NCI-H1092 (cell line): ENCODE measurements around the gene EPHB2.
A peak's percentile ranks its signal among the peaks of the same experiment; 100 is the strongest.

Experiments
- DNase-seq: peaks from one replicate; lab custom pipeline; 2025; lab: John Stamatoyannopoulos, UW

Gene EPHB2

DNA sequence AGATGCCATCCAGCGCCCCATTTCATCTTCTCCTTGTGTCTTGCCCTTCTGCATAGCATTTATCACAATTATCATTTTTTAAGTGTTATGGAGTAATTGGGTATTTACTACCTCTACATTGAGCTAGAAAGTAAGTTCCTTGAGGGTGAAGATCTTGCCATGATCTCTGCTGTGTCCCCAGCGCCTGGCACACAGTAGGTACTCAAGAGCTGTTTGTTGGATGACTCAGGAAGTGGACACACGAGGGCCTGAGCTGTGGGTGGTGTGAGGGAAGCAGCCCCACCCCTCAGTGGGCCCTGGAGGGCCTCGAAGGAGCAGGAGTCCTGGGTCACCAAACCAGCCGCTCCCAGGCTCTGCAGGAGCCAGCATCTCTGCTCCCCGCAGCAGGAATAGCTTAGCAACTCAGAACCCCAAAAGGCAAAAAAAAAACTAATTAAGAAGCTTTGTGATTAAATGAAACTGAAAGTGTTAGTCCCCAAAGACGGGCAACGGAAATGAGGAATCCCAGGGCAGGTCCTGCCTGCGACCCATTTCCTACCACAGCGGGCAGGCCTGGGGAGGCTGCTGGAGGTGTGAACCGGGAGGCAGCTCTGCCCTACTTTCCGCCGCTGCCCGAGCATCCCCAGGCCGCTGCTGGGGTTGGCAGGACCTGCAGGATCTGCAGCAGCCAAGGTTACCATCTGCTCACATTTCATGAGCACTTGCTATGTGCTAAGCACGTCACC is 174.3 kb downstream of the EPHB2 start:
- DNase-seq: no peak

DNA sequence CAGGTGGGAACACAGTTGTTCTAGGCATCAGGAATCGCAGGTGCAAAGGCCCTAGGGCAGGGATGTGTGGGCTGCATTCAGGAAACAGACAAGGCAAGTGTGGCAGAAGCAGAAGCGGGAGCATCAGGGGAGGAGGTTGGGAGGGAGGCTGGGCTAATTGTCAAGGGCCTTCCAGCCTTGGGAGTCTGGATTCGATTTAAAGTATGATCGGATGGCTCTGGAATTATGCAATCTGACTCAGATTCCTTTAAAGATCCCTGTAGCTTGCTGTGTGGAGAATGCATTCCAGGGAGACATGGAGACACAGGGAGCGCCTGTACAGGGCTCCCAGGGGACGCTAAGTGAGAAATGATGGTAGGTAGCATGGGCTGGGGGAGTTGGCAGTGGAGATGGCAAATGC is 175.6 kb downstream of the EPHB2 start:
- no peak for DNase-seq

DNA sequence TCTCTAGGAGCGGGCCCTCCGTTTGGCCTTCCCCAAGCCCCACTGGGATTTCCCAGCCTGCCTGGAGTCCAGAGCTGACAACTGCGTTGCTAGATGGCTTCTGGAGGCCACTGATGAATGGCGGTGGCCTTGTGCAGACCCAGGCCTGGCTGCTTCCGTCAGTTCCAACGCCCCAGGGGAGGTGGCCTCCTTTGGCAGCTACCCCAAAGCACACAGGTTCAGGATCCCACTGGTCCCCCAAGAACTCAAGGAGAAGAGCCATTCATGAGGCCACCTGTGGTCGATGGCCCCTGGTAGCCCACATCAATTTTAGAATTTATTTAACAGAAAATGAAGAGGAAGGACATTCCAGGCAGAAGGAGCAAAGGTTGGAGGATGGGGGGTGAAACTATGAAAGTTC is 176.9 kb downstream of the EPHB2 start:
- DNase-seq: no peak

DNA sequence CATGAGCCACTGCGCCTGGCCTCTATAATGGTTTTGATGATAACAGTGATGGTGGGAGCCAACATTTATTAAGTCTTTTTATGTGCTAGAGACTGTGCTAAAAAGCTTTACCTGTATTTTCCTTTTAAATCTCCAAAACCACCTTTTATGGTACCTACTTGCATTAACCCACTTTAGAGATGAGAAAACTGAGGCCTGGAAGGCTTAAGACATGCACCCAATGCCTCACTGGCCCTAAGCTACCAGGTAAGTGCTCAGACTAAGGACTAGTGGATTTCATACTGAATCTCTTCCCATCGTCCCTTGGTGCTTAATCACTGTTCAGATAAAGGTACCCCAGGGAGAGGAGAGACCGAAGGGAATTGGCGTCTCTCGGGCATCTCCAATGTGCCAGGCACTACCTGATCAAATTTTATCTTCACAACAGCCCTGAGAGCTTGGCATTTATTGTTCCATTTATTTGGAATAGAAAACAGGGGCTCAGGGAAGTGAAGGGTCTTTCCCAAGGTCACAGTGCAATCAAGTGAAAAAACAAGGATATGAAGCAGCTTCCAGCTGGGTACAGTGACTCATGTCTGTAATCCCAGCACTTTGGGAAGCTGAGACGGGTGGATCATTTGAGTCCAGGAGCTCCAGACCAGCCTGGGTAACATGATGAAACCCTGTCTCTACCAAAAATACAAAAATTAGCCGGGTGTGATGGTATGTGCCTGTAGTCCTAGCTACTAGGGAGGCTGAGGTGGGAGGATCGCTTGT is 177.9 kb downstream of the EPHB2 start:
- no peak for DNase-seq

DNA sequence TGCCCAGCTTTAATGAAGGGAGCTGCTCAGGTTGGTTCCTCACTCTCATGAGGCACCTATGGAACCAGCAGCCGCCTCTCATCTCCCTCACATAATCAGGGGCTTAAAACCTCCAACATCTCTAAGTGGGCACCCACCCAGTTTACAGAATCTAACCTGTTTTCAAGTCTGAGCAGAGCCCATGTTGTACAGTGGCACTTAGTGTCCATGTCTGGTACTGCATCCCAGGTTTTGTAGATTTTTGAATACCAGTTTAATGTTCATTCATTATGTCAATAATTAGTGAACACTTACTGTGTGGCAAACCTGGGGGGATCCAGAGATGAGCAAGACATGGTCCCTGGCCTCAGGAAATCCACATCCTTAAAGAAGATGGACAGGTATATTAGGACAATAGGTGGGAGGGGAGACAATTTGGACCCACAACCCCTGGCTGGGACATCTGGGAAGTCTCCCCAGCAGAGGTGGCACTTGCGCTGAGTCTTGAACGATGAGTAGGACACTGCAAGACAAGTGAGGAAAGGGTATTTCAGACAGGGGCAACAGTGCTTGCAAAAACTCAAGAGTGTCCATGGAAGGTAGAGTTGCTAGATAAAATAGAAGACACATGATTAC is 178.7 kb downstream of the EPHB2 start:
- peak; percentile 13 for DNase-seq

DNA sequence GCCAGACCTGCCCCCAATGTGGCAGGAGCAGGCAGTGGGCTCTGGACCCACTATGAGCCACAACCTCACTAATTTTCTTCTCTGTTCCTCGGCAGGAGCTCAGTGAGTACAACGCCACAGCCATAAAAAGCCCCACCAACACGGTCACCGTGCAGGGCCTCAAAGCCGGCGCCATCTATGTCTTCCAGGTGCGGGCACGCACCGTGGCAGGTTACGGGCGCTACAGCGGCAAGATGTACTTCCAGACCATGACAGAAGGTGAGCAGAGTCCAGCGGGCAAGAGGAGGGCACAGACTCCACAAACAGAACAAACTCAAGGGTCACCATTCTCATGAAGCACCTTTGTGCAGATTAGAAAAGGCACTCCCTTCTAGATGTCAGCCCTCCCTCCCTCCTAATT is 182.2 kb downstream of the EPHB2 start:
- no peak for DNase-seq

DNA sequence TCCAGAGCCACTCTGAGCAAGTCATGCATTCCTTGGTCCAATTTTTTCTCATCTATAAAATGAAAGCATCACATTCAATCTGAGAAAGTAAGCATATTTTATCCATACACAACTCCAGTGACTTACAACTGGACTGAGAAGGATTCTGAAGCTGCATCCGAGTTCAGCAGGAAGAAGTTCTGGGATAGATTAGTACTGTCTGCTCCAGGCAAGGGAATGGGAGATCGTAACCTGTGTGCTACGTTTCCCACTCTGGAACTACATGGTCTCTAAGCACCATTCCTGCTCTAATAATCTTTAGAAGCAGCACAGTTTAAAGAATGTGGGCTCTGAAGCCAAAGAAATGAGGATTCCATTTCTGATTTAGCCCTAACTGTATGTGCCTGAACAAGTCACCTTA is 182.7 kb downstream of the EPHB2 start:
- DNase-seq: no peak

DNA sequence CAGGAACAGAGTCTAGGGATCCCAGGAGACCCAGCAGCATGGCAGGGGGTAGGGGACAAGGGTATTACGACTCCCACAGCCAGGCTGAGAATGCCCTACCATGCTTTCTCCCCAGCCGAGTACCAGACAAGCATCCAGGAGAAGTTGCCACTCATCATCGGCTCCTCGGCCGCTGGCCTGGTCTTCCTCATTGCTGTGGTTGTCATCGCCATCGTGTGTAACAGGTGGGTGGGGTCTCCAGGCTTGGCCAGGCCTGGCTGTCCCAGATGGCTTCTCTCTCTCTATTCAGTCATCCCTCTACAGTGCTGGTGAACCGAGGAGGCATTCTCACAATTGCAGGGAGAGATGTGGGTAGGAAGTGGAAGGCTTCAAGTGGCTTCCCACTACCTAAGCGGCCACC is 184.7 kb downstream of the EPHB2 start:
- DNase-seq: no peak

DNA sequence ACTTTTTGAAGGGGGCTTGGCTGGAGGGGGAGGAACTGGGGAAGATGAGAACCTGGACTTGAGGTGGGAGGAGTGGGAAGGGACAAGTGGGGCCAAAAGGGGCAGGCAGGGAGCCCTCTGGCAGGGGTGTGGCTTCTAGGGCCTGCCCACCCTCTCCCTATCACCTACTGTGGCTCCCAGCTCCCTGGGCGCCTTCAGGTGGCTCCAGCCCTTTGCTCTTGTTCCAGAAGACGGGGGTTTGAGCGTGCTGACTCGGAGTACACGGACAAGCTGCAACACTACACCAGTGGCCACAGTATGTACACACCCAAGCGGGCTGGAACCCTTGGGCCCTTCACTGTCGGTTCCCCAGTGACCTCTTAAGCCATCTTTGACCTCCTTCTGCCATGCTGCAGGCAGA is 185.5 kb downstream of the EPHB2 start:
- no peak for DNase-seq

DNA sequence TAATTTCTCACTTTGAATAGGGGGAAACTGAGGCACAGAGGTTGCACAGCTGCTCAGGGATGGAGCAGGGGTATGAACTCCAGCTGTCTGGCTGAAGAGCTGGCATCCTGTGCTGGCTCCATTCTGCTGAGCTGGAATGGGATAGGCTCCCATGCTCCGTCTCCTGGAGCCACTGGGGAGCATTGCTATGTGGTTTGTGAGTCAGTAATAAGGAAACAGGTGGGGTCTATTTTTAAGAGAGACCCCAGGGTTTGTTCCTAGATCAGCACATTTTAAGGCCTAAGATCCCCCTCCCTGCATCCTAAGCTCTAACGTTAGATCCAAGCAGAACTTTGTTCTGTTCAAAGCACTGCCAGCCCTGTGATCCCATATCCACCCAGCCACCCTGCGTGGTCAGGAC is 189.8 kb downstream of the EPHB2 start:
- DNase-seq: no peak

DNA sequence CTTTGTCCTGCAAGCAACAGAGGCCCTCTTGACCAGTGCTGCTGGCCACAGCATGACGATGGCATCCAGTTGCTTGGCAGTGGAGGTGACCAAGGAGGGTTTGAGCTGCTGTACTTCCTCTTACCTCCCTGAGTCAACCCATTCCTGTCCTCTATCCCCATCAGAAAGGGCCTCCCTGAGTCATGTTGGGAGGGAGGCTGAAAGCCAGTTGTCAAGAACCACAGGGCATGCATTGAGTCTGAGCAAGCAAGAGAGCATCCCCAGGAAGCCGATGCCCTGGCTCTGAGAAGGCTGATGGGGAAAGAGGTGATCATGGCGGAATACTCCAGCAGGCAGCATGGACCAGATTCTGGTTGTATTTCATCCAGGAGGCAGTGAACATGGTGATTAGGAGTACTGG is 192.5 kb downstream of the EPHB2 start:
- DNase-seq: no peak

DNA sequence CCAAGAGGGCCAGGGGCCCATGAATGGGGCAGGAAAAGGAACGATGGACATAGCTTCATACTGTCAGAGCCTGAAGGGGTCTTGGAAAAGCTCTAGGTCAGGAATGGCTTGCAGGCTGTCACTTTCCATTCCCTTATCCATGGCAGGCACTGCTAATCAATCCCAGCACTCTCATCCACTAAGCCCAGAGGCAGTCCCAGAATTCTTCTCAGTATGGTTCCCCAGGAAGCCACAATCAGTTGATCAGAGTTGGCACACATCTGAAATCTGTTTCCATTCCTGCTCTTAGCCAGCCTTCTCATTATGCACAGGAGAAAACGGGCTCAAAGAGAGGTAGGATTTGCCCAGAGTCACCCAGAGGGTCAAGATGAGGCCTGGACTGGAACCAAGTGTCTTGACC is 196.3 kb downstream of the EPHB2 start:
- DNase-seq: no peak

DNA sequence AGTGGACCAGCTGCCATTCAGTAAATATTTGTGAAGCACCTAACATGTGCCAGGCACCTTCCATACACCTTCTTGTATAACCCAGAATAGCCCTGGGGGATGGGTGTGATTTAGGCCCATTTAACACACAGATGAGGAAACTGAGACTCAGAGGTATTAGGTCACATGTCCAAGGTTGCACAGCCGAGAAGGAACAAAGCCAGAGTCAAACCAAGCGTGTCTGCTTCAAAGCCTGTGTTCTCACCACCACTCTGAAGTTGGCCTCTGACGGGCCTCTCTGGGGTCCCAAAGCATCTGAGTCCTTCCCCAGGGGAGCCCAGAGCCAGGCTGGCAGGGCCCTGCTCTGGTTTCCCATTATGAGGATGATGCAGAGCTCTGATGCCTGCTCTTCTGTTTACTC is 196.9 kb downstream of the EPHB2 start:
- no peak for DNase-seq

DNA sequence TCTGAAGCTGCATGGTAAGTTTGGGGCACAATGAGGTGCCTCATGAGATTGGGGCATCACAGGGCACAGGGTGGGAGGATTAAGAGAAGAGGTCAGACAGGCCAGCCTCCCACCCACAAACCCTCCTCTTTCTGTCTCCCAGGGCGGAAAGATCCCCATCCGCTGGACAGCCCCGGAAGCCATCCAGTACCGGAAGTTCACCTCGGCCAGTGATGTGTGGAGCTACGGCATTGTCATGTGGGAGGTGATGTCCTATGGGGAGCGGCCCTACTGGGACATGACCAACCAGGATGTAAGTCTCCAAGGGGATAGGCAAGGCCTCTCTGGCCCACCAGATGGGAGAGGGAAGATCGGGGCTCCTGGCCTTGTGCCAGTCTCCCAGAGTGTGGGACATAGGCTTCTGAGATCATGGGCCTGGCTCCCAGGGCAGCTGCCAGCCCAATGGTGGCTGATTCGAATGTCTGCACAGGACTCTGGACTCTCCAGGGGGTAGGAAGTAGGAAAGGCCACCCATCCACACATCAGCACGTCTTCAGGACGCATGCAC is 198.3 kb downstream of the EPHB2 start:
- DNase-seq: no peak

DNA sequence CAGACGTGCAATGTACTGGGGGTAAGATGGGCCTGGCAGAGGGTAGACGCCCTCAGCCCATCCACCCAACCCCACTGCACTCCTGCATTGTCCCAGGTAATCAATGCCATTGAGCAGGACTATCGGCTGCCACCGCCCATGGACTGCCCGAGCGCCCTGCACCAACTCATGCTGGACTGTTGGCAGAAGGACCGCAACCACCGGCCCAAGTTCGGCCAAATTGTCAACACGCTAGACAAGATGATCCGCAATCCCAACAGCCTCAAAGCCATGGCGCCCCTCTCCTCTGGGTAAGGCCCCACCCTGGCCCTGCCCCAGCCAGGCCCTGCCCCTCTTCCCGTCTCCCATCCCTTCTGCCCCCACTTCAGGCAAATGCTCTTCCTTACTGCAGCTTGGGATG is 199.6 kb downstream of the EPHB2 start:
- no peak for DNase-seq

DNA sequence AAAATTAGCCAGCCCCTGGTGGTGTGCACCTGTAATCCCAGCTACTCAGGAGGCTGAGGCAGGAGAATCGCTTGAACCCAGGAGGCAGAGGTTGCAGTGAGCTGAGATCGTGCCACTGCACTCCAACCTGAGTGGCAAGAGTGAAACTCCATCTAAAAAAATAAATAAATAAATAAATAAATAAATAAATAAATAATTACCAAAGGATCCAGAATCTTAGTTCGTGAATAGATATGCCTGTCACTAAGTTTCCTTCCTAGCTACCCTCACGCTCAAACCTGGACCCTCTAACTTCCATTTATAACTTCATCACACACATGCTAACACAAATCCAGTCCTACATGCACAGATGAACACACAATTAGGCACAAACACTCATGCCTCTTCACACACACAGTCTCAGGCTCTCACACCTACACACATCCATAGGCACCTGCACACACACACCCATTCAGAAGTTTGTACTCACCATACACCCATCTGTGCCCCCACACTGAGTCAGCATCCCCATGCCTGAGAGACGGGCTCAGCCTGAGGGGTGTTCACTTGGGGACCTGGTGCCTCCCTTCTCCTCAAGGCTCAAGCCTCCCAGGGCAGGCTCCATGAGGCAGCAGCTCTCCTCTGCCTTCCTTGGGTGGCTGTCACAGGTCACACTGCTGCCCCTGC is 200.5 kb downstream of the EPHB2 start:
- no peak for DNase-seq

DNA sequence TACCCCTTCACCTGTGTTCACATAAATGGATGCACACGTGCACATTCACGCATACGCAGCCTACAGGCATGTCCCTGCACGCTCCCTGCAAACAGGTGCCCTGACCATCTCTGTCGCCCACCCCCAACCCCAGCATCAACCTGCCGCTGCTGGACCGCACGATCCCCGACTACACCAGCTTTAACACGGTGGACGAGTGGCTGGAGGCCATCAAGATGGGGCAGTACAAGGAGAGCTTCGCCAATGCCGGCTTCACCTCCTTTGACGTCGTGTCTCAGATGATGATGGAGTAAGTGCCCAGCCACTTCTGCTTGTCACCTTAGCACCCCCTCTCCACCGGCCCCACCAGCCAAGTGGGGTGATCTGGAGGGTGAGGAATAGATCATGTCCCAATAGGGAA is 201.7 kb downstream of the EPHB2 start:
- no peak for DNase-seq

DNA sequence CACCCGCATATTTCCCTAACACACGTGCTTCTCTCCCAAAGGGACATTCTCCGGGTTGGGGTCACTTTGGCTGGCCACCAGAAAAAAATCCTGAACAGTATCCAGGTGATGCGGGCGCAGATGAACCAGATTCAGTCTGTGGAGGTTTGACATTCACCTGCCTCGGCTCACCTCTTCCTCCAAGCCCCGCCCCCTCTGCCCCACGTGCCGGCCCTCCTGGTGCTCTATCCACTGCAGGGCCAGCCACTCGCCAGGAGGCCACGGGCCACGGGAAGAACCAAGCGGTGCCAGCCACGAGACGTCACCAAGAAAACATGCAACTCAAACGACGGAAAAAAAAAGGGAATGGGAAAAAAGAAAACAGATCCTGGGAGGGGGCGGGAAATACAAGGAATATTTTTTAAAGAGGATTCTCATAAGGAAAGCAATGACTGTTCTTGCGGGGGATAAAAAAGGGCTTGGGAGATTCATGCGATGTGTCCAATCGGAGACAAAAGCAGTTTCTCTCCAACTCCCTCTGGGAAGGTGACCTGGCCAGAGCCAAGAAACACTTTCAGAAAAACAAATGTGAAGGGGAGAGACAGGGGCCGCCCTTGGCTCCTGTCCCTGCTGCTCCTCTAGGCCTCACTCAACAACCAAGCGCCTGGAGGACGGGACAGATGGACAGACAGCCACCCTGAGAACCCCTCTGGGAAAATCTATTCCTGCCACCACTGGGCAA is 202.9 kb downstream of the EPHB2 start:
- DNase-seq: no peak

DNA sequence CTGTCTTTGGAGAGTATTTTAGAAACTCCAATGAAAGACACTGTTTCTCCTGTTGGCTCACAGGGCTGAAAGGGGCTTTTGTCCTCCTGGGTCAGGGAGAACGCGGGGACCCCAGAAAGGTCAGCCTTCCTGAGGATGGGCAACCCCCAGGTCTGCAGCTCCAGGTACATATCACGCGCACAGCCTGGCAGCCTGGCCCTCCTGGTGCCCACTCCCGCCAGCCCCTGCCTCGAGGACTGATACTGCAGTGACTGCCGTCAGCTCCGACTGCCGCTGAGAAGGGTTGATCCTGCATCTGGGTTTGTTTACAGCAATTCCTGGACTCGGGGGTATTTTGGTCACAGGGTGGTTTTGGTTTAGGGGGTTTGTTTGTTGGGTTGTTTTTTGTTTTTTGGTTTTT is 203.5 kb downstream of the EPHB2 start:
- no peak for DNase-seq

DNA sequence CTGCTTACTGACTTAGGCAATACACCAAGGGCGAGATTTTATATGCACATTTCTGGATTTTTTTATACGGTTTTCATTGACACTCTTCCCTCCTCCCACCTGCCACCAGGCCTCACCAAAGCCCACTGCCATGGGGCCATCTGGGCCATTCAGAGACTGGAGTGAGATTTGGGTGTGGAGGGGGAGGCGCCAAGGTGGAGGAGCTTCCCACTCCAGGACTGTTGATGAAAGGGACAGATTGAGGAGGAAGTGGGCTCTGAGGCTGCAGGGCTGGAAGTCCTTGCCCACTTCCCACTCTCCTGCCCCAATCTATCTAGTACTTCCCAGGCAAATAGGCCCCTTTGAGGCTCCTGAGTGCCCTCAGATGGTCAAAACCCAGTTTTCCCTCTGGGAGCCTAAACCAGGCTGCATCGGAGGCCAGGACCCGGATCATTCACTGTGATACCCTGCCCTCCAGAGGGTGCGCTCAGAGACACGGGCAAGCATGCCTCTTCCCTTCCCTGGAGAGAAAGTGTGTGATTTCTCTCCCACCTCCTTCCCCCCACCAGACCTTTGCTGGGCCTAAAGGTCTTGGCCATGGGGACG is 204.1 kb downstream of the EPHB2 start:
- DNase-seq: no peak

DNA sequence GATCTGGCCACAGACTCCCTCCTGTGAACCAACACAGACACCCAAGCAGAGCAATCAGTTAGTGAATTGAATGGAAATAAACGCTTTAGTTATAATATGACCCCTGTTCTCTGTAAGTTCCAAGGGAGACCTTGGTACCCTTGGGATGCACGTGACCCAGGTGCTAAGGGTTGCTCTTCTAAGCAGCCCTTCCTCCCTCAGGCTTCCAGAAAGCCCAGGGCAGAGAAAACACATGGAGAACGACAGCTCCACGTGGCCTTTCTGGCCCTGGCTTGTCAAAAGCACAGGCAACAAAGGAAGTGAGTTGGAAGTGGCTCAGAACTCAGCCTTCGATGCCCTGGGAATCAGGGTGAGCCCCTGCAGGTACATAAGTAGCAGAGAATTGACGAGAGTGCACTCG is 204.6 kb downstream of the EPHB2 start:
- DNase-seq: no peak
